IMR-90 (cell line): ENCODE results near the gene SRPRB. TPM values are rescaled to one million over a fixed set of nuclear protein-coding genes. Genes with fewer than 3 reads are reported as not detected.

Experiments
- ATAC-seq: fragments of 200-7000 bp; cut with Tn5 transposase; 2 replicates; pipeline ENCODE4 v1.9.1; 2020; ENCODE audit warnings: low read depth, mild to moderate bottlenecking, moderate library complexity
- BruUV-seq: library from RNA; stranded (reverse); fragments of 400-500 nt; replicated peaks from 2 replicates; lab custom pipeline; 2021; lab: Mats Ljungman, UMichigan
- CTCF ChIA-PET: fragments of 300-600 bp; formaldehyde crosslinking; extraction: SDS; loops from one replicate; lab custom pipeline; 2021; ENCODE audit warnings: antibody characterized with exemption; lab: Yijun Ruan, JAX
- POLR2A ChIA-PET: fragments of 300-600 bp; sonication (Branson Sonifier 250); formaldehyde crosslinking; loops from one replicate; lab custom pipeline; 2022; ENCODE audit warnings: antibody characterized with exemption; ENCODE audit not compliant: unreplicated experiment; lab: Charles Lee
- DNase-seq: peaks from one replicate; pipeline ENCODE4 v3.0.0; 2013
- H2AFZ ChIP-seq: replicated peaks from 2 replicates; pipeline ENCODE3; 2013; ENCODE audit warnings: low read length, mild to moderate bottlenecking; ENCODE audit not compliant: poor library complexity
- H2AK5ac ChIP-seq: 2 replicates; pipeline ENCODE4 v1.6.1; 2013; ENCODE audit warnings: low read depth, low read length, inconsistent platforms
- H2AK9ac ChIP-seq: replicated peaks from 2 replicates; pipeline ENCODE3; 2013; ENCODE audit warnings: mild to moderate bottlenecking, low read depth, low read length, moderate library complexity; ENCODE audit not compliant: poor library complexity
- H2BK120ac ChIP-seq: 2 replicates; pipeline ENCODE4 v1.6.1; 2013; ENCODE audit warnings: low read depth, low read length, inconsistent platforms
- H2BK15ac ChIP-seq: 3 replicates; pipeline ENCODE4 v1.6.1; 2013; ENCODE audit warnings: low read depth, low read length, inconsistent platforms
- H2BK20ac ChIP-seq: 2 replicates; pipeline ENCODE4 v1.6.1; 2013; ENCODE audit warnings: low read depth, mild to moderate bottlenecking, inconsistent platforms, low read length, moderate library complexity
- H2BK5ac ChIP-seq: 2 replicates; pipeline ENCODE4 v1.6.1; 2013; ENCODE audit warnings: mild to moderate bottlenecking, low read depth, low read length, inconsistent platforms; ENCODE audit not compliant: poor library complexity, severe bottlenecking
- H3K14ac ChIP-seq: replicated peaks from 2 replicates; pipeline ENCODE4 v1.6.1; 2013; ENCODE audit warnings: low read depth, low read length, inconsistent platforms
- H3K18ac ChIP-seq: 2 replicates; pipeline ENCODE4 v1.6.1; 2013; ENCODE audit warnings: low read depth, low read length, control low read depth
- H3K23ac ChIP-seq: 2 replicates; pipeline ENCODE4 v1.6.1; 2013; ENCODE audit warnings: low read depth, low read length, inconsistent platforms
- H3K27ac ChIP-seq: 2 replicates; pipeline ENCODE4 v1.5.1; 2013; ENCODE audit warnings: mild to moderate bottlenecking, control low read depth, low read length; ENCODE audit not compliant: insufficient read depth
- H3K27me3 ChIP-seq: 2 replicates; pipeline ENCODE4 v1.6.1; 2013; ENCODE audit warnings: low read length; ENCODE audit not compliant: control insufficient read depth, insufficient read depth
- H3K36me3 ChIP-seq: 2 replicates; pipeline ENCODE4 v1.6.1; 2013; ENCODE audit warnings: low read length, mixed read lengths; ENCODE audit not compliant: control insufficient read depth, insufficient read depth
- H3K4ac ChIP-seq: 2 replicates; pipeline ENCODE4 v1.6.1; 2013; ENCODE audit warnings: low read depth, low read length, inconsistent platforms
- H3K4me1 ChIP-seq: 2 replicates; pipeline ENCODE4 v1.6.1; 2013; ENCODE audit warnings: low read length, mixed read lengths; ENCODE audit not compliant: control insufficient read depth, insufficient read depth
- H3K4me2 ChIP-seq: 2 replicates; pipeline ENCODE4 v1.6.1; 2013; ENCODE audit warnings: low read depth, mild to moderate bottlenecking, control low read depth, low read length, moderate library complexity
- H3K4me3 ChIP-seq: 2 replicates; pipeline ENCODE4 v1.5.1; 2013; ENCODE audit warnings: low read depth, mild to moderate bottlenecking, control low read depth, low read length, moderate library complexity; ENCODE audit not compliant: insufficient read depth
- H3K56ac ChIP-seq: 2 replicates; pipeline ENCODE4 v1.6.1; 2013; ENCODE audit warnings: low read length, inconsistent platforms; ENCODE audit not compliant: insufficient read depth; ENCODE audit errors: extremely low read depth
- H3K79me1 ChIP-seq, 2 experiments: 2 replicates each; pipeline ENCODE4 v1.6.1; 2013; ENCODE audit warnings: low read length in 2 of 2, inconsistent platforms in 1 of 2, low read depth in 1 of 2
- H3K9ac ChIP-seq: 2 replicates; pipeline ENCODE4 v1.6.1; 2013; ENCODE audit warnings: low read depth, low read length, control low read depth
- H3K9me1 ChIP-seq: 2 replicates; pipeline ENCODE4 v1.6.1; 2013; ENCODE audit warnings: low read length, inconsistent platforms; ENCODE audit not compliant: insufficient read depth
- H3K9me3 ChIP-seq: 2 replicates; pipeline ENCODE4 v1.6.1; 2013; ENCODE audit warnings: low read length; ENCODE audit not compliant: control insufficient read depth, insufficient read depth
- H4K20me1 ChIP-seq: 2 replicates; pipeline ENCODE4 v1.6.1; 2013; ENCODE audit warnings: low read length, inconsistent platforms; ENCODE audit not compliant: insufficient read depth
- H4K5ac ChIP-seq: 2 replicates; pipeline ENCODE4 v1.6.1; 2013; ENCODE audit warnings: mild to moderate bottlenecking, low read depth, low read length, control low read depth
- H4K8ac ChIP-seq, 2 experiments: 2 replicates each; pipeline ENCODE4 v1.6.1; 2013; ENCODE audit warnings: low read depth in 2 of 2, low read length in 2 of 2, control low read depth in 1 of 2, inconsistent platforms in 1 of 2
- H4K91ac ChIP-seq: 2 replicates; pipeline ENCODE4 v1.6.1; 2013; ENCODE audit warnings: low read depth, low read length, inconsistent platforms; ENCODE audit not compliant: insufficient read depth
- BHLHE40 ChIP-seq: fragments of 150-350 bp; IDR thresholded peaks from 2 replicates; pipeline ENCODE4 v1.6.1; 2016; ENCODE audit warnings: mild to moderate bottlenecking, low read depth, low read length
- MAFK ChIP-seq: IDR thresholded peaks from 2 replicates; pipeline ENCODE4 v1.6.1; 2012; ENCODE audit warnings: low read depth, low read length, improper control_type of control experiment
- MAZ ChIP-seq: IDR thresholded peaks from 2 replicates; pipeline ENCODE4 v1.6.1; 2012; ENCODE audit warnings: low read depth, mild to moderate bottlenecking, low read length, improper control_type of control experiment, moderate library complexity, borderline replicate concordance
- RCOR1 ChIP-seq: IDR thresholded peaks from 2 replicates; pipeline ENCODE4 v1.6.1; 2012; ENCODE audit warnings: mild to moderate bottlenecking, low read length, improper control_type of control experiment; ENCODE audit not compliant: insufficient replicate concordance
- SMC3 ChIP-seq: fragments of 150-350 bp; IDR thresholded peaks from 2 replicates; pipeline ENCODE4 v1.6.1; 2016; ENCODE audit warnings: low read depth, mild to moderate bottlenecking, antibody characterized with exemption, low read length, moderate library complexity
- WGBS, 2 experiments: methylation state at CpG; one replicate each; pipeline versions ENCODE4 v1.1.5 to v1.1.7; 2013; ENCODE audit warnings: missing lambda C conversion rate in 2 of 2; ENCODE audit not compliant: insufficient read length in 1 of 2; ENCODE audit errors: extremely low coverage in 2 of 2; 5-methylcytosine and 5-hydroxymethylcytosine counted together
- dilution Hi-C: fragments of 300-500 bp; cut with HindIII; formaldehyde crosslinking; loops from one replicate; pipeline ENCODE4 v1.14.3; 2018; ENCODE audit warnings: low sequenced_read_pairs; ENCODE audit not compliant: unreplicated experiment
- in situ Hi-C: fragments of 300-500 bp; cut with MboI; formaldehyde crosslinking; loops from 3 replicates; pipeline ENCODE4 v1.14.3; 2019; ENCODE audit warnings: low sequenced_read_pairs, inconsistent platforms, mixed read lengths
- intact Hi-C: fragments of 100-400 bp; cut with micrococcal nuclease; formaldehyde crosslinking; loops from 2 replicates; pipeline ENCODE4 v1.10.0; 2022
- polyA plus RNA-seq, 3 experiments: library from polyadenylated mRNA; depleted of rRNA; stranded (reverse); fragments of >200 nt; gene quantifications; 2 replicates each; pipeline ENCODE4 v1.2.3, GENCODE V29; 2012; ENCODE audit warnings: low replicate concordance in 1 of 3
- total RNA-seq: library from RNA; depleted of rRNA; stranded (reverse); fragments of >200 nt; gene quantifications from 2 replicates; pipeline ENCODE4 v1.2.3, GENCODE V29; 2012

Gene SRPRB
- total and polyA plus RNA-seq, 2 of the 4 experiments (the other 2 are of a cell fraction), result 28.8 to 131 TPM

- POLR2A ChIA-PET, result interaction anchor here (0.6 kb wide), 1 partner anchor 9 kb away, joined by 3 read pairs; no protein-coding TSS in a partner anchor
- no peaks in the 10 kb centered on the region for H3K79me1 ChIP-seq
- no peaks in the 10 kb centered on the region for H3K4me1 ChIP-seq
- peaks cover 54% of the 10 kb centered on the region for H3K27me3 ChIP-seq
- no peak for DNase-seq
- WGBS, 2 experiments, result 40% methylated on average over 2 of the region's 5 CpGs; no CpG with 5 or more reads in 1 of the 2 experiments
- H4K8ac ChIP-seq, result no peak overlapping the region
- H2AK5ac ChIP-seq, result no peak overlapping the region
- peaks cover 3% of the 10 kb centered on the region; the same call in 1 of the 2 replicates for H3K9me3 ChIP-seq
- TF ChIP-seq BHLHE40 (no peak), RCOR1 (no peak), MAZ (no peak), MAFK (no peak), SMC3 (no peak)
- H4K91ac ChIP-seq, result no peak overlapping the region
- no peak overlapping the region for H3K4me2 ChIP-seq
- no peak overlapping the region for H2BK120ac ChIP-seq
- no peak overlapping the region for H3K4me3 ChIP-seq
- dilution Hi-C loops, result no loop called here
- intact Hi-C loops, result no loop called here
- no peak overlapping the region for H2AFZ ChIP-seq
- no peak overlapping the region for H3K14ac ChIP-seq
- no peak overlapping the region for H3K56ac ChIP-seq
- no peak overlapping the region for H3K23ac ChIP-seq
- no peaks in the 10 kb centered on the region for H3K9me1 ChIP-seq
- no peak overlapping the region for H2BK15ac ChIP-seq
- H3K4ac ChIP-seq, result no peak overlapping the region
- CTCF ChIA-PET, result no interaction called here
- H2AK9ac ChIP-seq, result no peak overlapping the region
- no TSS peak for BruUV-seq
- in situ Hi-C loops, result no loop called here
- no peak overlapping the region for H2BK5ac ChIP-seq
- no peak overlapping the region for H2BK20ac ChIP-seq
- no peak overlapping the region for H4K5ac ChIP-seq
- no peaks in the 10 kb centered on the region for H4K20me1 ChIP-seq
- no peak overlapping the region for H3K9ac ChIP-seq
- ATAC-seq, result no peak
- H3K18ac ChIP-seq, result no peak overlapping the region
- no peaks in the 10 kb centered on the region for H3K36me3 ChIP-seq
- H3K27ac ChIP-seq, result no peak overlapping the region
Measured at GRCh38 chr3:133865136-133865855, 59.7 kb downstream of the SRPRB start.
